NT2/D1 (cell line): Measurements from ENCODE around the gene FSTL4.

Source experiments
- YY1 ChIP-seq: IDR thresholded peaks from 2 replicates; pipeline ENCODE4 v1.6.1; 2011; ENCODE audit not compliant: insufficient read length, insufficient read depth
- ZNF274 ChIP-seq: IDR thresholded peaks from 2 replicates; pipeline ENCODE4 v1.6.1; 2011; ENCODE audit warnings: mild to moderate bottlenecking, low read depth, low read length

DNA sequence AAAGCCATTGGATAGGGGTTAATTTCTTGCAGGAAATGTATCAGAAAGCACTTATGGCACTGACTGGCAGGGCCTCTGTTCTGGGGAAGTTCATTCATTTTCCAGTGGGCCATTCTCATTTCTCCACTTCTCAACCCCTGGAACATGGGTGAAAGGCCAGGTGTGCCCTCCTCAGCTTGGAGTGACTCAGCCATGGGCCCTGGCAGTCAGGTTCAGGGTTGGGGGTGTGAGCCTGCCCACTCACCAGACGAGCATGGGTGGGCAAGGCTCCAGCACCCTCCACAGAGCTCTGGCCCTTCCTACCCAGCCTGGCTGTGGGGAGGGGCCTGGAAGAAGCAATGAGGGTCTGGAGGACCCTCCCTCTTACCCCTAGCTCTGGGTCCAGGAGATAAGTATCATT lies 386.2 kb downstream of the FSTL4 start:
- TF ChIP-seq ZNF274 (no peak), YY1 (no peak)
